ENCODE measurements around the gene BMPER.

GRCh38 chr7:34036051-34036920 lies 130.9 kb downstream of the BMPER start:
- TF ChIP-seq TCF4 (CRISPR knock-in tag; IDR thresholded peaks at IDR 0.05; ENCODE audit: borderline replicate concordance): no peak
- no peak for TF ChIP-seq CREB5 (CRISPR knock-in tag; IDR thresholded peaks at IDR 0.05; ENCODE audit: low read depth)
- no peak for TF ChIP-seq ZNF565 (CRISPR knock-in tag; conservative IDR thresholded peaks at IDR 0.05; ENCODE audit: low read depth)
- no peak for TF ChIP-seq ARNTL (CRISPR knock-in tag; IDR thresholded peaks at IDR 0.05; ENCODE audit: borderline replicate concordance, low read depth)
- TF ChIP-seq TSHZ2 (CRISPR knock-in tag; IDR thresholded peaks at IDR 0.05): no peak

Data from SK-N-SH treated with all-trans-retinoic acid at 6 μM for 48 hours (cell line).